ENCODE results near the gene RBM4. TPM values are rescaled to one million over a fixed set of nuclear protein-coding genes. Genes with fewer than 3 reads are reported as not detected.

The RBM4 gene
- total and polyA plus RNA-seq, 2 of the 13 experiments (the other 11 are each of a cell fraction or from before 2014, with no cell fraction given): 126 to 136 TPM

DNA sequence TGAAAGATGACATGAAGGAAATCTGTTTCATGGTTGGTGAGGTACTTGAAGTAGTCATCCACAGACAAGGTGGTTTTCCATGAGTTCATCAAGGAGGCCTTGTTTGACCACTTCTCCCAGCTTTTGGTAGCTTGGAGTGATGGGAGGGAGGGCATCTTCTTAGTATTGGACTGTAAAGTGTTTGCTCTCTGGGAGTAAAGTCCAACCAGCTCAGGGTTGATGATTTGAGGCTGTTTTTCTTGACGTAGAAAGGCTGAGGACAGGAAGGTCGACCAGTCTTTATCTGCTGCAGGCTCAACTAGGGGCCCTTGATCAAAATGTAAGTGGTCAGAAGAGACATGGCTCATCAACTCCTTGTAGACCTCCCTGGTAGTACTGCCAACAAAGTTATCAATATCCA is 47.3 kb upstream of the RBM4 start (continued):
- TF ChIP-seq PAF1 (CRISPR knock-in tag; IDR thresholded peaks at IDR 0.05) (no peak), ARNT (IDR thresholded peaks at IDR 0.05) (no peak), CBX2 (IDR thresholded peaks at IDR 0.05; ENCODE audit: low read depth, low read length) (no peak), CBX2 (CRISPR knock-in tag; IDR thresholded peaks at IDR 0.05; ENCODE audit: low read depth) (no peak), ZNF205 (CRISPR knock-in tag; IDR thresholded peaks at IDR 0.05) (no peak), KLF9 (CRISPR knock-in tag; IDR thresholded peaks at IDR 0.05; ENCODE audit: low read depth) (no peak), ZNF569 (CRISPR knock-in tag; IDR thresholded peaks at IDR 0.05; ENCODE audit: borderline replicate concordance) (no peak), PITX1 (CRISPR knock-in tag; IDR thresholded peaks at IDR 0.05) (no peak), U2AF2 (IDR thresholded peaks at IDR 0.05; ENCODE audit: low read depth, low read length) (no peak), ZNF891 (CRISPR knock-in tag; IDR thresholded peaks at IDR 0.05) (no peak), SRY (CRISPR knock-in tag; IDR thresholded peaks at IDR 0.05) (no peak), TOPORS (CRISPR knock-in tag; IDR thresholded peaks at IDR 0.05) (0 out of 2 replicates have a peak, but pooled peaks have one; percentile 27), DNMT3B (CRISPR knock-in tag; conservative IDR thresholded peaks at IDR 0.05) (no peak), RNF2 (conservative IDR thresholded peaks at IDR 0.05; ENCODE audit: low read depth) (no peak), CEBPB (IDR thresholded peaks at IDR 0.05; ENCODE audit: borderline replicate concordance, low read depth, low read length) (no peak)
- TF ChIP-seq, protein P1, sequence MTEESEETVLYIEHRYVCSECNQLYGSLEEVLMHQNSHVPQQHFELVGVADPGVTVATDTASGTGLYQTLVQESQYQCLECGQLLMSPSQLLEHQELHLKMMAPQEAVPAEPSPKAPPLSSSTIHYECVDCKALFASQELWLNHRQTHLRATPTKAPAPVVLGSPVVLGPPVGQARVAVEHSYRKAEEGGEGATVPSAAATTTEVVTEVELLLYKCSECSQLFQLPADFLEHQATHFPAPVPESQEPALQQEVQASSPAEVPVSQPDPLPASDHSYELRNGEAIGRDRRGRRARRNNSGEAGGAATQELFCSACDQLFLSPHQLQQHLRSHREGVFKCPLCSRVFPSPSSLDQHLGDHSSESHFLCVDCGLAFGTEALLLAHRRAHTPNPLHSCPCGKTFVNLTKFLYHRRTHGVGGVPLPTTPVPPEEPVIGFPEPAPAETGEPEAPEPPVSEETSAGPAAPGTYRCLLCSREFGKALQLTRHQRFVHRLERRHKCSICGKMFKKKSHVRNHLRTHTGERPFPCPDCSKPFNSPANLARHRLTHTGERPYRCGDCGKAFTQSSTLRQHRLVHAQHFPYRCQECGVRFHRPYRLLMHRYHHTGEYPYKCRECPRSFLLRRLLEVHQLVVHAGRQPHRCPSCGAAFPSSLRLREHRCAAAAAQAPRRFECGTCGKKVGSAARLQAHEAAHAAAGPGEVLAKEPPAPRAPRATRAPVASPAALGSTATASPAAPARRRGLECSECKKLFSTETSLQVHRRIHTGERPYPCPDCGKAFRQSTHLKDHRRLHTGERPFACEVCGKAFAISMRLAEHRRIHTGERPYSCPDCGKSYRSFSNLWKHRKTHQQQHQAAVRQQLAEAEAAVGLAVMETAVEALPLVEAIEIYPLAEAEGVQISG (CRISPR knock-in tag; IDR thresholded peaks at IDR 0.05): no peak
- TF ChIP-seq, protein P2, sequence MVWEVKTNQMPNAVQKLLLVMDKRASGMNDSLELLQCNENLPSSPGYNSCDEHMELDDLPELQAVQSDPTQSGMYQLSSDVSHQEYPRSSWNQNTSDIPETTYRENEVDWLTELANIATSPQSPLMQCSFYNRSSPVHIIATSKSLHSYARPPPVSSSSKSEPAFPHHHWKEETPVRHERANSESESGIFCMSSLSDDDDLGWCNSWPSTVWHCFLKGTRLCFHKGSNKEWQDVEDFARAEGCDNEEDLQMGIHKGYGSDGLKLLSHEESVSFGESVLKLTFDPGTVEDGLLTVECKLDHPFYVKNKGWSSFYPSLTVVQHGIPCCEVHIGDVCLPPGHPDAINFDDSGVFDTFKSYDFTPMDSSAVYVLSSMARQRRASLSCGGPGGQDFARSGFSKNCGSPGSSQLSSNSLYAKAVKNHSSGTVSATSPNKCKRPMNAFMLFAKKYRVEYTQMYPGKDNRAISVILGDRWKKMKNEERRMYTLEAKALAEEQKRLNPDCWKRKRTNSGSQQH (CRISPR knock-in tag; IDR thresholded peaks at IDR 0.05; ENCODE audit: low read depth): no peak
- TF ChIP-seq, protein P3, sequence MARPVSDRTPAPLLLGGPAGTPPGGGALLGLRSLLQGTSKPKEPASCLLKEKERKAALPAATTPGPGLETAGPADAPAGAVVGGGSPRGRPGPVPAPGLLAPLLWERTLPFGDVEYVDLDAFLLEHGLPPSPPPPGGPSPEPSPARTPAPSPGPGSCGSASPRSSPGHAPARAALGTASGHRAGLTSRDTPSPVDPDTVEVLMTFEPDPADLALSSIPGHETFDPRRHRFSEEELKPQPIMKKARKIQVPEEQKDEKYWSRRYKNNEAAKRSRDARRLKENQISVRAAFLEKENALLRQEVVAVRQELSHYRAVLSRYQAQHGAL (CRISPR knock-in tag; IDR thresholded peaks at IDR 0.05; ENCODE audit: not compliant biosample characterization): no peak
- TF ChIP-seq, protein P4, sequence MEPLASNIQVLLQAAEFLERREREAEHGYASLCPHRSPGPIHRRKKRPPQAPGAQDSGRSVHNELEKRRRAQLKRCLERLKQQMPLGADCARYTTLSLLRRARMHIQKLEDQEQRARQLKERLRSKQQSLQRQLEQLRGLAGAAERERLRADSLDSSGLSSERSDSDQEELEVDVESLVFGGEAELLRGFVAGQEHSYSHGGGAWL (CRISPR knock-in tag; IDR thresholded peaks at IDR 0.05): no peak
- TF ChIP-seq, protein P5, sequence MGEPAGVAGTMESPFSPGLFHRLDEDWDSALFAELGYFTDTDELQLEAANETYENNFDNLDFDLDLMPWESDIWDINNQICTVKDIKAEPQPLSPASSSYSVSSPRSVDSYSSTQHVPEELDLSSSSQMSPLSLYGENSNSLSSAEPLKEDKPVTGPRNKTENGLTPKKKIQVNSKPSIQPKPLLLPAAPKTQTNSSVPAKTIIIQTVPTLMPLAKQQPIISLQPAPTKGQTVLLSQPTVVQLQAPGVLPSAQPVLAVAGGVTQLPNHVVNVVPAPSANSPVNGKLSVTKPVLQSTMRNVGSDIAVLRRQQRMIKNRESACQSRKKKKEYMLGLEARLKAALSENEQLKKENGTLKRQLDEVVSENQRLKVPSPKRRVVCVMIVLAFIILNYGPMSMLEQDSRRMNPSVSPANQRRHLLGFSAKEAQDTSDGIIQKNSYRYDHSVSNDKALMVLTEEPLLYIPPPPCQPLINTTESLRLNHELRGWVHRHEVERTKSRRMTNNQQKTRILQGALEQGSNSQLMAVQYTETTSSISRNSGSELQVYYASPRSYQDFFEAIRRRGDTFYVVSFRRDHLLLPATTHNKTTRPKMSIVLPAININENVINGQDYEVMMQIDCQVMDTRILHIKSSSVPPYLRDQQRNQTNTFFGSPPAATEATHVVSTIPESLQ (CRISPR knock-in tag; conservative IDR thresholded peaks at IDR 0.05): no peak
- TF ChIP-seq, protein P6, sequence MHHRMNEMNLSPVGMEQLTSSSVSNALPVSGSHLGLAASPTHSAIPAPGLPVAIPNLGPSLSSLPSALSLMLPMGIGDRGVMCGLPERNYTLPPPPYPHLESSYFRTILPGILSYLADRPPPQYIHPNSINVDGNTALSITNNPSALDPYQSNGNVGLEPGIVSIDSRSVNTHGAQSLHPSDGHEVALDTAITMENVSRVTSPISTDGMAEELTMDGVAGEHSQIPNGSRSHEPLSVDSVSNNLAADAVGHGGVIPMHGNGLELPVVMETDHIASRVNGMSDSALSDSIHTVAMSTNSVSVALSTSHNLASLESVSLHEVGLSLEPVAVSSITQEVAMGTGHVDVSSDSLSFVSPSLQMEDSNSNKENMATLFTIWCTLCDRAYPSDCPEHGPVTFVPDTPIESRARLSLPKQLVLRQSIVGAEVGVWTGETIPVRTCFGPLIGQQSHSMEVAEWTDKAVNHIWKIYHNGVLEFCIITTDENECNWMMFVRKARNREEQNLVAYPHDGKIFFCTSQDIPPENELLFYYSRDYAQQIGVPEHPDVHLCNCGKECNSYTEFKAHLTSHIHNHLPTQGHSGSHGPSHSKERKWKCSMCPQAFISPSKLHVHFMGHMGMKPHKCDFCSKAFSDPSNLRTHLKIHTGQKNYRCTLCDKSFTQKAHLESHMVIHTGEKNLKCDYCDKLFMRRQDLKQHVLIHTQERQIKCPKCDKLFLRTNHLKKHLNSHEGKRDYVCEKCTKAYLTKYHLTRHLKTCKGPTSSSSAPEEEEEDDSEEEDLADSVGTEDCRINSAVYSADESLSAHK (CRISPR knock-in tag; IDR thresholded peaks at IDR 0.05; ENCODE audit: borderline replicate concordance): no peak

Measured in HepG2 (cell line).